HUES6 (cell line): ENCODE measurements around the gene ZBTB6.

ENCODE experiments used
- H3K27ac ChIP-seq: 2 replicates; pipeline ENCODE4 v1.7.0; 2013; ENCODE audit warnings: low read depth, mild to moderate bottlenecking, low read length, inconsistent platforms
- H3K27me3 ChIP-seq: 2 replicates; pipeline ENCODE4 v1.6.1; 2013; ENCODE audit warnings: low read length; ENCODE audit not compliant: control insufficient read depth, insufficient read depth
- H3K36me3 ChIP-seq: 2 replicates; pipeline ENCODE4 v1.6.1; 2013; ENCODE audit warnings: low read length; ENCODE audit not compliant: control insufficient read depth, insufficient read depth
- H3K4me1 ChIP-seq: 2 replicates; pipeline ENCODE4 v1.6.1; 2013; ENCODE audit warnings: low read length; ENCODE audit not compliant: control insufficient read depth, insufficient read depth
- H3K4me3 ChIP-seq: 2 replicates; pipeline ENCODE4 v1.5.1; 2013; ENCODE audit warnings: low read depth, low read length
- H3K9ac ChIP-seq: one replicate; pipeline ENCODE4 v1.6.1; 2013; ENCODE audit warnings: mild to moderate bottlenecking, low read length
- H3K9me3 ChIP-seq: 2 replicates; pipeline ENCODE4 v1.6.1; 2013; ENCODE audit warnings: low read depth, low read length; ENCODE audit not compliant: control insufficient read depth, insufficient read depth

Gene ZBTB6

GRCh38 chr9:122941582-122942234, 28.6 kb upstream of the ZBTB6 start:
- Histone ChIP-seq H3K27me3 (no peaks in the 10 kb centered on the region), H3K4me3 (peak overlapping the region; percentile 84), H3K4me1 (peaks cover 5% of the 10 kb centered on the region; the same call in 1 of the 2 replicates), H3K36me3 (peaks cover 16% of the 10 kb centered on the region), H3K27ac (peak overlapping the region; percentile 93), H3K9me3 (no peaks in the 10 kb centered on the region), H3K9ac (peak overlapping the region; percentile 95)

GRCh38 chr9:122940749-122941581, 27.8 kb upstream of the ZBTB6 start, which contains the start of gene RABGAP1:
Gene RABGAP1 (plus strand): TSS chr9:122941020. CDS start chr9:122957060, 16,040 bp downstream.
- Histone ChIP-seq H3K27ac (peak within 1 kb of the TSS; percentile 93), H3K9ac (peak within 1 kb of the TSS; percentile 95), H3K4me1 (peaks cover 5% of the 10 kb centered on the region; the same call in 1 of the 2 replicates), H3K36me3 (peaks cover 23% of the 10 kb centered on the region), H3K27me3 (no peaks in the 10 kb centered on the region), H3K4me3 (peak within 1 kb of the TSS; percentile 84), H3K9me3 (no peaks in the 10 kb centered on the region)

GRCh38 chr9:122940454-122940748, 27.3 kb upstream of the ZBTB6 start:
- Histone ChIP-seq H3K27ac (peak overlapping the region; percentile 32; the same call in 1 of the 2 replicates), H3K4me3 (peak overlapping the region; percentile 56), H3K9ac (peak overlapping the region; percentile 46), H3K4me1 (peaks cover 5% of the 10 kb centered on the region; the same call in 1 of the 2 replicates), H3K9me3 (no peaks in the 10 kb centered on the region), H3K27me3 (no peaks in the 10 kb centered on the region), H3K36me3 (peaks cover 23% of the 10 kb centered on the region)

GRCh38 chr9:122939601-122940000, 26.5 kb upstream of the ZBTB6 start:
- Histone ChIP-seq H3K9ac (no peak overlapping the region), H3K27me3 (no peaks in the 10 kb centered on the region), H3K9me3 (no peaks in the 10 kb centered on the region), H3K36me3 (peaks cover 23% of the 10 kb centered on the region), H3K4me3 (no peak overlapping the region), H3K4me1 (peaks cover 5% of the 10 kb centered on the region; the same call in 1 of the 2 replicates), H3K27ac (no peak overlapping the region)

GRCh38 chr9:122936883-122937282, 23.8 kb upstream of the ZBTB6 start:
- peaks cover 9% of the 10 kb centered on the region; the same call in 1 of the 2 replicates for H3K4me1 ChIP-seq
- peaks cover 23% of the 10 kb centered on the region for H3K36me3 ChIP-seq
- H3K9me3 ChIP-seq, result no peaks in the 10 kb centered on the region
- no peak overlapping the region for H3K4me3 ChIP-seq
- H3K27me3 ChIP-seq, result no peaks in the 10 kb centered on the region
- no peak overlapping the region for H3K27ac ChIP-seq
- H3K9ac ChIP-seq, result no peak overlapping the region

- Histone ChIP-seq H3K4me1 (peaks cover 9% of the 10 kb centered on the region; the same call in 1 of the 2 replicates), H3K4me3 (no peak overlapping the region), H3K9ac (no peak overlapping the region), H3K36me3 (peaks cover 23% of the 10 kb centered on the region), H3K27ac (no peak overlapping the region), H3K27me3 (no peaks in the 10 kb centered on the region), H3K9me3 (no peaks in the 10 kb centered on the region)
Observed at GRCh38 chr9:122936464-122936863, 23.3 kb upstream of the ZBTB6 start.

GRCh38 chr9:122931226-122932121, 18.4 kb upstream of the ZBTB6 start, which contains the start of gene ZBTB26:
Gene ZBTB26 (minus strand): TSS chr9:122931512. CDS start chr9:122919934, 11,578 bp downstream.
- H3K4me1 ChIP-seq, result peaks cover 11% of the 10 kb centered on the region
- peak within 1 kb of the TSS; percentile 83 for H3K27ac ChIP-seq
- peaks cover 4% of the 10 kb centered on the region for H3K36me3 ChIP-seq
- no peaks in the 10 kb centered on the region for H3K9me3 ChIP-seq
- H3K9ac ChIP-seq, result peak within 1 kb of the TSS; percentile 87
- no peaks in the 10 kb centered on the region for H3K27me3 ChIP-seq
- H3K4me3 ChIP-seq, result peak within 1 kb of the TSS; percentile 98

- Histone ChIP-seq H3K9me3 (no peaks in the 10 kb centered on the region), H3K4me1 (peaks cover 11% of the 10 kb centered on the region), H3K27ac (peak overlapping the region; percentile 83), H3K4me3 (peak overlapping the region; percentile 98), H3K36me3 (no peaks in the 10 kb centered on the region; the same call in 1 of the 2 replicates), H3K9ac (peak overlapping the region; percentile 87), H3K27me3 (no peaks in the 10 kb centered on the region)
Observed at GRCh38 chr9:122930541-122931225, 17.6 kb upstream of the ZBTB6 start.

GRCh38 chr9:122929796-122930354, 16.8 kb upstream of the ZBTB6 start:
- peaks cover 11% of the 10 kb centered on the region for H3K4me1 ChIP-seq
- H3K9ac ChIP-seq, result no peak overlapping the region
- H3K27me3 ChIP-seq, result no peaks in the 10 kb centered on the region
- H3K36me3 ChIP-seq, result no peaks in the 10 kb centered on the region; the same call in 1 of the 2 replicates
- no peaks in the 10 kb centered on the region for H3K9me3 ChIP-seq
- peak overlapping the region; percentile 98; the same call in 1 of the 2 replicates for H3K4me3 ChIP-seq
- H3K27ac ChIP-seq, result no peak overlapping the region

GRCh38 chr9:122923947-122924346, 10.8 kb upstream of the ZBTB6 start:
- Histone ChIP-seq H3K27me3 (no peaks in the 10 kb centered on the region), H3K36me3 (peaks cover 11% of the 10 kb centered on the region), H3K4me3 (no peak overlapping the region), H3K9me3 (no peaks in the 10 kb centered on the region), H3K27ac (no peak overlapping the region), H3K9ac (no peak overlapping the region), H3K4me1 (peaks cover 10% of the 10 kb centered on the region; the same call in 1 of the 2 replicates)
